ENCODE measurements around the gene MEGF11. TPM values are rescaled to one million over a fixed set of nuclear protein-coding genes. Genes with fewer than 3 reads are reported as not detected.

The MEGF11 gene
- total RNA-seq, 1 experiment from 2014 or later, result 0.09 TPM

DNA sequence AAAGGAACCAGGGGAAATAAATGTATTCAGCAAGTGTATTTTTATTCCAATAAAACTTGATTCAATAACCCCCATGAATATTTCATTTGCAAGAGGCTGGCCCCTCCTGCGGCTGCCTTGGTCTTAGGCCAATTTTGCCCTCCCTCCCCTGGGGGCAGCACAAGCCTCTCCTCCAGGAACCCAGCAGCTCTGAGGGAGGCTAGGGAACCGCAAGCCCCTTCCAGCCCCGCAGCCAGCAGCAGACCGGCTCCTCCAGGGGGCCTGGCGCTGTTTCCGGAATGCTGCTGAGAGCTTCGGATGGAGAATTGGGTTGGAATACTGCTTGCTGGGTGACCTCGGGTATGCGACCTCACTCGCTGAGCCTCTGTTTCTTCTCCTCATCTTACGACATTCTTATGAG is 234.2 kb downstream of the MEGF11 start:
- H3K27me3 Mint-ChIP-seq (ENCODE audit: unreplicated experiment), result peaks cover 30% of the 10 kb centered on the region
- no peak for DNase-seq
- no peak overlapping the region for H3K4me3 Mint-ChIP-seq (ENCODE audit: low read depth, unreplicated experiment)
- H3K27ac Mint-ChIP-seq (ENCODE audit: unreplicated experiment), result no peak overlapping the region
- H3K4me1 Mint-ChIP-seq (ENCODE audit: low read depth, unreplicated experiment), result no peaks in the 10 kb centered on the region
- TF ChIP-seq, protein P1, sequence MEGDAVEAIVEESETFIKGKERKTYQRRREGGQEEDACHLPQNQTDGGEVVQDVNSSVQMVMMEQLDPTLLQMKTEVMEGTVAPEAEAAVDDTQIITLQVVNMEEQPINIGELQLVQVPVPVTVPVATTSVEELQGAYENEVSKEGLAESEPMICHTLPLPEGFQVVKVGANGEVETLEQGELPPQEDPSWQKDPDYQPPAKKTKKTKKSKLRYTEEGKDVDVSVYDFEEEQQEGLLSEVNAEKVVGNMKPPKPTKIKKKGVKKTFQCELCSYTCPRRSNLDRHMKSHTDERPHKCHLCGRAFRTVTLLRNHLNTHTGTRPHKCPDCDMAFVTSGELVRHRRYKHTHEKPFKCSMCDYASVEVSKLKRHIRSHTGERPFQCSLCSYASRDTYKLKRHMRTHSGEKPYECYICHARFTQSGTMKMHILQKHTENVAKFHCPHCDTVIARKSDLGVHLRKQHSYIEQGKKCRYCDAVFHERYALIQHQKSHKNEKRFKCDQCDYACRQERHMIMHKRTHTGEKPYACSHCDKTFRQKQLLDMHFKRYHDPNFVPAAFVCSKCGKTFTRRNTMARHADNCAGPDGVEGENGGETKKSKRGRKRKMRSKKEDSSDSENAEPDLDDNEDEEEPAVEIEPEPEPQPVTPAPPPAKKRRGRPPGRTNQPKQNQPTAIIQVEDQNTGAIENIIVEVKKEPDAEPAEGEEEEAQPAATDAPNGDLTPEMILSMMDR (IDR thresholded peaks at IDR 0.05; ENCODE audit: unreplicated experiment), result no peak
- no peaks in the 10 kb centered on the region for H3K36me3 Mint-ChIP-seq (ENCODE audit: insufficient read depth, unreplicated experiment)
- CTCF ChIA-PET, result no interaction called here
- peaks cover 5% of the 10 kb centered on the region for H3K9me3 Mint-ChIP-seq (ENCODE audit: low read depth, unreplicated experiment)
- no TSS peak for BruUV-seq (replicated peaks)
- intact Hi-C loops (cut with micrococcal nuclease; ENCODE audit: unreplicated experiment), result no loop called here

DNA sequence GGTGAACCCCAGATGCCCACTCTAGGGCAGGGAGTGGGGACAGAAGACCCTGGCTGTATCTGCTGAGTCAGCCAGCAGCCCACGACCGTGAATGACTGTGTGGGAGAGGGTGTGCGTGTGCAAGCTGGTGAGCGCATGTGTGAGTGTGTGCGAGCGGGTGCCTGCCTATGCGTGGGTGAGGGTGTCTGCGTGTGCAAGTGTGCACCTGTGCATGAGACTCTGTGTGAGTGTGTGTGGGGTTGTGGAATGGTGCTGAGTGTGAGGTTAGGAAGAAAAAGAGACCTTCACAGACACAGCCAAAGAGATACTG is 235.1 kb downstream of the MEGF11 start:
- Mint-ChIP-seq H3K27ac (ENCODE audit: unreplicated experiment) (no peak overlapping the region), H3K4me1 (ENCODE audit: low read depth, unreplicated experiment) (no peaks in the 10 kb centered on the region), H3K36me3 (ENCODE audit: insufficient read depth, unreplicated experiment) (no peaks in the 10 kb centered on the region), H3K9me3 (ENCODE audit: low read depth, unreplicated experiment) (peaks cover 9% of the 10 kb centered on the region), H3K4me3 (ENCODE audit: low read depth, unreplicated experiment) (no peak overlapping the region), H3K27me3 (ENCODE audit: unreplicated experiment) (peaks cover 40% of the 10 kb centered on the region)
- CTCF ChIA-PET, result no interaction called here
- DNase-seq, result no peak
- TF ChIP-seq, protein P1 (IDR thresholded peaks at IDR 0.05; ENCODE audit: unreplicated experiment), result no peak
- intact Hi-C loops (cut with micrococcal nuclease; ENCODE audit: unreplicated experiment), result no loop called here
- no TSS peak for BruUV-seq (replicated peaks)

DNA sequence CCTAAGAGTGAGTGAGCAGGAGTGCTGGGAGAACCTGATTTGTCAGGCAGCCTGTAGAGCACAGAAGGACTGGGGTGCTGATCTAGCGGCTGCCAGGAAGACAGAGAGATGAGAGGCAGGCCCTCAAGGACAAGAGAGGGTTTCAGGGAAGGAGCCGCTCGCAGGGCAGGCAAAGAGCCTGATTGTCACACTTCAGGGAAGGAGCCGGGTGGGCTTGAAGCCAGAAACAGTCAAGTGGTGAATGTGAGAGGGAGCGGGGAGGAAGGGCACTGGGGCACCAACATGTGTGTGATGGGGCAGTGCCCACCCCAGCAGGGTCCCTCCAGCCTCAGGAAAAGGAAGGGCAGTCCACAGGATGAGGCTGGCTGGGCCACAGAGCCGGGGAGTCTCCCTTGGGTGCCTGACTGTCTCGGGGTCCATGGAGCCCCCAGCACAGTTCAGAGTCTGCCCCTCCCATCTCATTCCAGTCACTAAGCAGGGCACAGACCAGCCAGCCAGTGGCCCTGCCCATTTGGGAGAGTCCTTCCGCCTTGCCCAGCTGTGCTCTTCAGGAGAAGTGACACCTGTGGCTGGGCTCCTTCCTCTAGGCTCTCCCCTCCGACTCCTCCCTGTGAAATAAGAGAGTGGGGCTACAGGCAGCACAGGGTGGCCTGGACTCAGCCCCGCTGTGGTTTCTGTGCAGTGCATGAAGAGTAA is 235.6 kb downstream of the MEGF11 start:
- no peak overlapping the region for H3K27ac Mint-ChIP-seq (ENCODE audit: unreplicated experiment)
- intact Hi-C loops (cut with micrococcal nuclease; ENCODE audit: unreplicated experiment), result no loop called here
- no peaks in the 10 kb centered on the region for H3K4me1 Mint-ChIP-seq (ENCODE audit: low read depth, unreplicated experiment)
- DNase-seq, result no peak
- TF ChIP-seq, protein P1 (IDR thresholded peaks at IDR 0.05; ENCODE audit: unreplicated experiment), result no peak
- H3K27me3 Mint-ChIP-seq (ENCODE audit: unreplicated experiment), result peaks cover 45% of the 10 kb centered on the region
- BruUV-seq (replicated peaks), result no TSS peak
- peaks cover 9% of the 10 kb centered on the region for H3K9me3 Mint-ChIP-seq (ENCODE audit: low read depth, unreplicated experiment)
- H3K36me3 Mint-ChIP-seq (ENCODE audit: insufficient read depth, unreplicated experiment), result no peaks in the 10 kb centered on the region
- H3K4me3 Mint-ChIP-seq (ENCODE audit: low read depth, unreplicated experiment), result no peak overlapping the region
- CTCF ChIA-PET, result no interaction called here

DNA sequence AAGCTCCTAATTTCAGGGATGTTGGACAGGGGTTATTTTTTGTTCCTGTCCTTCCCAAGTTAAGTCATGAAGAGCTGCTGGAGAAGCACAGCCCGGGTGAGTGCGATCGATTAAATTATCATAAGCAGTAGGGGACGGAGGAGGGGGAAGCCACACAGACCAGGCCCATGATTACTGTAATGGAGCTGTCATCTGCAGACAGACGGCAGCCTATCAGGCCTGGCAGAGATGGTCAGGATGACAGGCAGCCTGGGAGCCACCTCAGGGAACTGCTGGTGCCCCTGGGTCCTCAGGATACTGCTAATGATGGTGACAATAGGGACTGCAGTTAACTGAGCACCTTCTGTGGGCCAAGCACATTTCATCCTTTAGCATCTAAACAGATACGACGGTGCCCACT is 236.6 kb downstream of the MEGF11 start:
- Mint-ChIP-seq H3K36me3 (ENCODE audit: insufficient read depth, unreplicated experiment) (no peaks in the 10 kb centered on the region), H3K9me3 (ENCODE audit: low read depth, unreplicated experiment) (peaks cover 9% of the 10 kb centered on the region), H3K4me1 (ENCODE audit: low read depth, unreplicated experiment) (no peaks in the 10 kb centered on the region), H3K4me3 (ENCODE audit: low read depth, unreplicated experiment) (no peak overlapping the region), H3K27me3 (ENCODE audit: unreplicated experiment) (peaks cover 45% of the 10 kb centered on the region), H3K27ac (ENCODE audit: unreplicated experiment) (no peak overlapping the region)
- TF ChIP-seq, protein P1 (IDR thresholded peaks at IDR 0.05; ENCODE audit: unreplicated experiment), result no peak
- intact Hi-C loops (cut with micrococcal nuclease; ENCODE audit: unreplicated experiment), result no loop called here
- no peak for DNase-seq
- CTCF ChIA-PET, result interaction anchor here (0.7 kb wide), 1 partner anchor 135 kb away, joined by 5 read pairs; no protein-coding TSS in a partner anchor
- BruUV-seq (replicated peaks), result no TSS peak
